Stimulated activated naive CD4-positive, alpha-beta T cell treated with Interleukin-2 at 50 U/mL for 16 hours (primary cell): Measurements from ENCODE around the gene SLC48A1.
"Not testable (repeated sequence)": the region's sequence is repeated elsewhere in the genome, so short reads cannot be mapped to it uniquely, and the experiment has no call there.

ENCODE experiments used
- DNase-seq: peaks from one replicate; lab custom pipeline; 2025; lab: John Stamatoyannopoulos, UW

Gene SLC48A1

GRCh38 chr12:47793015-47793681 is 20.1 kb downstream of the SLC48A1 start:
- DNase-seq: no peak

GRCh38 chr12:47794679-47795078 is 21.6 kb downstream of the SLC48A1 start:
- no peak for DNase-seq

GRCh38 chr12:47795121-47795813 is 22.2 kb downstream of the SLC48A1 start:
- no peak for DNase-seq

GRCh38 chr12:47795814-47796411 is 22.9 kb downstream of the SLC48A1 start:
- DNase-seq: no peak

- no peak for DNase-seq
Observed at GRCh38 chr12:47797441-47797840, 24.4 kb downstream of the SLC48A1 start.

- DNase-seq: no peak
Observed at GRCh38 chr12:47798382-47798948, 25.4 kb downstream of the SLC48A1 start.

GRCh38 chr12:47799357-47799955 is 26.4 kb downstream of the SLC48A1 start:
- no peak for DNase-seq

- no peak for DNase-seq
Observed at GRCh38 chr12:47800582-47800981, 27.5 kb downstream of the SLC48A1 start.

GRCh38 chr12:47801170-47801903 is 28.3 kb downstream of the SLC48A1 start:
- no peak for DNase-seq

GRCh38 chr12:47801904-47802246 is 28.8 kb downstream of the SLC48A1 start:
- DNase-seq: no peak

- no peak for DNase-seq
Observed at GRCh38 chr12:47802312-47802711, 29.3 kb downstream of the SLC48A1 start.

GRCh38 chr12:47803191-47803875 is 30.3 kb downstream of the SLC48A1 start:
- no peak for DNase-seq

- no peak for DNase-seq
Observed at GRCh38 chr12:47804171-47804570, 31.1 kb downstream of the SLC48A1 start.

GRCh38 chr12:47805417-47805816 is 32.4 kb downstream of the SLC48A1 start:
- DNase-seq: no peak

- no peak for DNase-seq
Observed at GRCh38 chr12:47807338-47807737, 34.3 kb downstream of the SLC48A1 start.

GRCh38 chr12:47808050-47808449 is 35.0 kb downstream of the SLC48A1 start:
- DNase-seq: peak; percentile 79

- peak; percentile 32 for DNase-seq
Observed at GRCh38 chr12:47808574-47809365, 35.7 kb downstream of the SLC48A1 start.

GRCh38 chr12:47809518-47809917 is 36.5 kb downstream of the SLC48A1 start:
- not testable (repeated sequence) for DNase-seq

GRCh38 chr12:47811072-47811396 is 38.0 kb downstream of the SLC48A1 start:
- DNase-seq: no peak

GRCh38 chr12:47811581-47812484 is 38.8 kb downstream of the SLC48A1 start:
- DNase-seq: no peak
